Fibroblast of villous mesenchyme (primary cell): ENCODE results near the gene CDKN2AIPNL. TPM values are rescaled to one million over a fixed set of nuclear protein-coding genes. Genes with fewer than 3 reads are reported as not detected.
A peak's percentile ranks its signal among the peaks of the same experiment; 100 is the strongest.

ENCODE experiments used
- DNase-seq: peaks from one replicate; pipeline ENCODE4 v3.0.0-alpha.2; 2010; ENCODE audit warnings: low read depth
- H3K4me3 ChIP-seq: 2 replicates; pipeline ENCODE4 v1.5.1; 2011; ENCODE audit warnings: low read depth, mild to moderate bottlenecking, low read length
- total RNA-seq: library from RNA; depleted of rRNA; stranded (reverse); fragments of >200 nt; gene quantifications from 2 replicates; pipeline ENCODE4 v1.2.3, GENCODE V29; 2012
- TF ChIP-seq, protein P1 (sequence below): IDR thresholded peaks from 2 replicates; pipeline ENCODE4 v1.5.1; 2012; ENCODE audit warnings: low read depth, mild to moderate bottlenecking, low read length; ENCODE audit not compliant: insufficient read depth

The CDKN2AIPNL gene
- total RNA-seq, 1 donor: 30.7 TPM

DNA sequence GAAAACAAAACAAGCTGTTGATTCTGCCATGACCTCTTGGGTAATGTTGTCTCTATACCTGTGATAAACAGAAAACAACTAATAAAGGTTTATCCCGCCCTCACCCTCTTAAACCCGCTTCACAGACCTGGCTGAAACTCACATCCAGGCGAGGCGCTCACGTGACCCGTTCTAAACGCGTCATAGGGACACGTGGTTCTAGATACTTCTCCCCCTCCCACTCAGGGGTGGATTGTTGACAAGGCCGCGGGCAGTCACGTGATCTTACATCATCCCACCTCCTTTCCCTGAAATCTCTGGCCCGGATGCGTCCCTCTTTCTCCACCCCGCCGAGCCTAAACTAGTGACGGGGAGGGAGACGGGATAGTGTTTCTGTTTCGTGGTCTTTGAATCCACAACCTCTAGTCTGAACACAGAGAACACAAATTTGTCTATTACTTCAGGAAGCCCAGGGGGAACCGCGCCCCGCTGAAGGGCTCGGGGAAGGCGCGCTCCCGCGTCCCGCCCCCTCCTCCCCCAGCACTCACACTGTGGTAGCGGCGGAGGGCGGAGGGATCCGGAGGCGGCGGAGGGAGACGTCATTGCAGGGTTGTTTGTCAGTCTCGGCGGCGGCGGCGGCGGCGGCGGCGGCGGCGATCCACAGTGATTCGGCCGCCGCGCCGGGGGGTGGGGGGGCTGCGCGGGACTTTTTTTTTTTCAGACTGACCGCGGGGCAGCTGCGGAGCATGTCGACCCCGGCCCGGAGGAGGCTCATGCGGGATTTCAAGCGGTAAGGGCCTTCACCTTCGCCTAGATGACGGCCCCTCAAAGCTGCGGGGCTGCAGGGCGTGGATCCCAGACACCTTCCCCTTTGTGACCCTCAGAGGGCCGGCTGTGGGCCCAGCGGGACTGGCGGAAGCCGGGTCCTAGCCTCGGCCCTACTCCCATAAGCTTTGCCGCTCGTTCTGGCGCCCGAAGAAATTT is 40.5 kb downstream of the CDKN2AIPNL start, which contains the start of gene UBE2B:
Gene UBE2B (plus strand): TSS at position 699 of the 963 bp plus-strand sequence. CDS start 27 bp downstream, at position 726.
- H3K4me3 ChIP-seq: peak within 1 kb of the TSS; percentile 99
- DNase-seq: peak; percentile 100
- TF ChIP-seq, protein P1, sequence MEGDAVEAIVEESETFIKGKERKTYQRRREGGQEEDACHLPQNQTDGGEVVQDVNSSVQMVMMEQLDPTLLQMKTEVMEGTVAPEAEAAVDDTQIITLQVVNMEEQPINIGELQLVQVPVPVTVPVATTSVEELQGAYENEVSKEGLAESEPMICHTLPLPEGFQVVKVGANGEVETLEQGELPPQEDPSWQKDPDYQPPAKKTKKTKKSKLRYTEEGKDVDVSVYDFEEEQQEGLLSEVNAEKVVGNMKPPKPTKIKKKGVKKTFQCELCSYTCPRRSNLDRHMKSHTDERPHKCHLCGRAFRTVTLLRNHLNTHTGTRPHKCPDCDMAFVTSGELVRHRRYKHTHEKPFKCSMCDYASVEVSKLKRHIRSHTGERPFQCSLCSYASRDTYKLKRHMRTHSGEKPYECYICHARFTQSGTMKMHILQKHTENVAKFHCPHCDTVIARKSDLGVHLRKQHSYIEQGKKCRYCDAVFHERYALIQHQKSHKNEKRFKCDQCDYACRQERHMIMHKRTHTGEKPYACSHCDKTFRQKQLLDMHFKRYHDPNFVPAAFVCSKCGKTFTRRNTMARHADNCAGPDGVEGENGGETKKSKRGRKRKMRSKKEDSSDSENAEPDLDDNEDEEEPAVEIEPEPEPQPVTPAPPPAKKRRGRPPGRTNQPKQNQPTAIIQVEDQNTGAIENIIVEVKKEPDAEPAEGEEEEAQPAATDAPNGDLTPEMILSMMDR: no peak

- peak overlapping the region; percentile 99 for H3K4me3 ChIP-seq
- no peak for DNase-seq
- TF ChIP-seq, protein P1: no peak
Measured at GRCh38 chr5:134370311-134370870, 41.3 kb downstream of the CDKN2AIPNL start.

GRCh38 chr5:134365604-134366003 is 46.1 kb downstream of the CDKN2AIPNL start:
- H3K4me3 ChIP-seq: no peak overlapping the region
- TF ChIP-seq, protein P1: no peak
- no peak for DNase-seq

DNA sequence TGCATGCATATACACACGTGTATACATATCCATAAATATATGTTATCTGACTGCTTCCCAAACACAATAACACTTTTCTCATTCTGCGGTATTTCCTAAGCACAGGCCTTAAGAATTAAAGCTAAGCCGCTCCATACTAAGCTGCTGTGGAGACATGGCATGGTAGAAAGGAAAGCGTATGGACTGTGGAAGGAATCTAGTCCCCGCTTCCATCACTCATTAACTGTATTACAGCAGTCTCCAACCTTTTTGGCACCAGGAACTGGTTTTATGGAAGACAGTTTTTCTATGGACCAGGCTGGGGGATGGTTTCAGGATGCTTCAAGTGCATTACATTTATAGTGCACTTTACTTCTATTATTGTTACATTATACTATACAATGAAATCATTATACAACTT is 56.0 kb downstream of the CDKN2AIPNL start:
- DNase-seq: no peak
- H3K4me3 ChIP-seq: no peak overlapping the region
- TF ChIP-seq, protein P1: no peak

Other genes with a start within 250 kb of the CDKN2AIPNL start
- 164 and 166 TPM in 2 replicates for gene SKP1, start 234.9 kb downstream of the CDKN2AIPNL start, total RNA-seq
- gene PPP2CA, start 185.8 kb downstream of the CDKN2AIPNL start, total RNA-seq: 41.9 and 60.9 TPM in 2 replicates
- 0.43 and 0.97 TPM in 2 replicates for gene CDKL3, start 44.7 kb downstream of the CDKN2AIPNL start, total RNA-seq
- 20.3 and 28.9 TPM in 2 replicates for gene UBE2B, start 40.3 kb downstream of the CDKN2AIPNL start, total RNA-seq
- 29.3 and 35.4 TPM in 2 replicates for gene JADE2, start 113.8 kb upstream of the CDKN2AIPNL start, total RNA-seq
- 40.6 and 51.0 TPM in 2 replicates for gene SAR1B, start 220.9 kb upstream of the CDKN2AIPNL start, total RNA-seq
- gene SEC24A, start 236.9 kb upstream of the CDKN2AIPNL start, total RNA-seq: 33.5 and 47.9 TPM in 2 replicates